ENCODE results near the gene APOC1.

Gene APOC1

GRCh38 chr19:44959691-44960090 is 45.3 kb downstream of the APOC1 start:
- no peak for DNase-seq

- DNase-seq, result no peak
These were observed 46.7 kb downstream of the APOC1 start for GRCh38 chr19:44960906-44961728.

- DNase-seq, result no peak
These were observed 47.4 kb downstream of the APOC1 start for GRCh38 chr19:44961821-44962220.

GRCh38 chr19:44968118-44968517 is 53.7 kb downstream of the APOC1 start:
- DNase-seq, result no peak

- DNase-seq, result no peak
These were observed 54.3 kb downstream of the APOC1 start for GRCh38 chr19:44968670-44969069.
